GM18907 (cell line): Measurements from ENCODE around the gene DPF3.
"Not testable (repeated sequence)": the region's sequence is repeated elsewhere in the genome, so short reads cannot be mapped to it uniquely, and the experiment has no call there.

Source experiments
- ATAC-seq: cut with Tn5 transposase; IDR thresholded peaks from one replicate; pipeline ENCODE4 v1.9.1; 2021; ENCODE audit warnings: mild to moderate bottlenecking, moderate library complexity; ENCODE audit not compliant: unreplicated experiment

Gene DPF3

DNA sequence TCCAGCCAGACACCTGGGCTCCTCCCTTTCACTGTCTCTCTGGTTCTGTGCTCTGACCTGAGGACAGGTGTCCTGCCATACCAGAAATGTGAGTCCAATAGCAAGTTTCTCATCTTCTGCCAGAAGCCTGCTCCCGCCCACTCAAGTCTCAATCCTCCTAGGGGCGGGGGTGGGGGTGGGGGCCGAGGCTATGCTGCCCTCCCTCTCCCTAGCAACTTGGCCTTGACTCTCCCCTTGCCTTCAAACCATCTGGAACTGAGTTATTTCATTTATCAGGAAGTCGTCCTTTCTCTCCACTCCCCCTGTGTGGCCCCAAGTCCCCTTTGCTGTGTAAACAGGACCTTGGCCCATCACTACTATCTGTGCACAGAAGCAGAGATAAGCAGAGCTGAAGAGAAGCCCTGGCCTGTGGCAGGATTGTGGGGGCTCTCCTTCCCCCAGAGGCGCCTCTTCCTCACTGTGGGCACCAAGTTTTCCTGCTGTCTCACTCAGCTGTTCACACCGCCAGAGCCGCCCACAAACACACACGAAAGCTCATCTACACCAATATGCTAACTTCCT, 117.1 kb downstream of the DPF3 start:
- no peak for ATAC-seq

DNA sequence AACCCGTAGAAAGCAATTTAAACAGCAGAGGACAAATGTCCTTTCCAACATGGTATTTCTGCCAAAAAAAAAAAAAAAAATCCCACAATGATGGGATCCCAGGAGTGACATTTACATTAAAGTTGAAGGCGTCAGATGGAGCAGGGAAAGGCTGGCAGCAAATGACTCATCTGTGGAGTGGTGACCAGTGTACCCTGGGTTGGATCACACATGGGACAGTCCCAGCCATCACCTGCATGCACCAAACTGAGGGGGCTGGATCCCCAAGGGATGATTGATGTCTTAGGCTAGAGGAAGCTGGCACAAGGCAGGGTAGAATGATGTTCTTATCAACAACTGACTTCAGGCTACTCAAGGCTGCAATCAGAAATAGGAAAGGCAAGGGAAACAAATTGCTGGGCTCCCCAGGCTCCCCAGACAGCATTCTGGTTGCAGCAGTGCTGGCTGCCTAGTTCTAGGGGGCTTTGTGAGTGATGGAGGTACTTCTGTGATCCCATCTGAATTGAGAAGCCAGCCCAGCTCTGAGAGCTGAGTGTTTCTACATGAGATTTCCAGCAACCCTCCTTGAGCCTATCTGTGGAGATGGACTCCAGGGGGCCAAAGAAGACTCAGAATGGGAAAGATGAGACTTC, 117.9 kb downstream of the DPF3 start:
- ATAC-seq = no peak

DNA sequence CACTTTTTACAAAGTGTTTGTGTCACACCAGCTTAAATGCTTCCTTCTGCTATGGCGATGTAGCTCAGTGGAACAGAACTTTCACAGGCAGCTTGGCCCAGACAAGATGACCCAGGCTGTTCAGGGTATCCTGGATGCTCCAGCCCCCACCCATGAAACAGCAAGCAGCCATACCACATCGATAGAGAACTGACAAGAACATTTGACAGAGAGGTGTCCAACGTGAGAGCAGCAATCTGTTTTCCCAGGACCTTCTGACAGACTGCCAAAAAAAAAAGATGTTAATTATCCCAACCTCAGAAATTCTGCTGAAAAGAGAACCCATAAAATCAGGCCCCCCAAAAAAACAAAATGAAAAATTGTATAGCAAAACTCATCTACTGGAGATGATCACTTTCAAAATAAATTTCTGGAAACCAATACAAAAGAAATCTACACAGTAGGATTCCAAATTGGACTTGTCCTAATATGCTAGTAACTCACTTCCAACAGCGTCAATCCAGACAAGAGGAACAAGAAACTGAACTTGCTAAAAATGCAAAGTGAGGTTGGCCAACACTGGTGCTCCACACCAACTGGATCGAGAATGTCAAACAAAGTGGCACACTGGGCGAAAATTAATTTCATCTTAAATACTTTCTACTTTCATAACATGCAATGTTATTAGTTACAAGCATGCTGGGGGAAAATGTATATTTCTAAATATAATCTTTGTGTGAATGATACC, 118.8 kb downstream of the DPF3 start:
- ATAC-seq = no peak

DNA sequence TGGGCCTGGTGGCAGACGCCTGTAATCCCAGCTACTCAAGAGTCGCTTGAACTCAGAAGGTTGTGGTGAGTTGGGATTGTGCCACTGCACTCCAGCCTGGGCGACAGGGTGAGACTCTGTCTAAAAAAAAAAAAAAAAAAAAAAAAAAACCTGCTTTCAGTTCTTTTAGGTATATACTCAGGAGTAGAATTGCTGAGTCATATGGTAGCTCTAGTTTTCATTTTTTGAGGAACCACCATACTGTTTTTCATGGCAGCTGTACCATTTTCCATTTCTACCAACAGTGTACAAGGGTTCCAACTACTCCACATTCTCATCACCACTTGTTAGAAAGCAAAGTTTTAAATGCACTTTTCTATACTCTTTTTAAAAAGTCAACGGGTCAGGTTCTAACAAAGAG, 119.8 kb downstream of the DPF3 start:
- ATAC-seq = no peak

DNA sequence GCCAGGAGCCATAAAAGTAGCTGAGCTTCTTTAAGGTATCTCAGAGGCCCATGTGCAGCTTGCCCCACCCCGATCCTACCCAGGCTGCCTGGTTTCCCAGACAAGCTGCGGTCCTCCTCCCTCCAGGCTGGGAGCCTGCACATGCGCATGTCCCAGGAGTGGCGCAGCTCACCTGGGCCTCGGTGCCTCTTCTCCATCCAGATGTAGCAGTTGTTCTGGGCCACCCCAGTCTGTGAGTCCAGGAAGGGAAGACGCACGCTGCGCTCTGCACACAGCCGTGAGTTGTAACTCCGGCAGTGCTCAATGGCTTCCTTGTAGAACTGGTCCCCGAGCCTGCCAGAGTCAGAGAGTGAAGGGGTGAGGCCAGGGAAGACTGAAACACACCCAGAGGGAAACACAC, 122.3 kb downstream of the DPF3 start:
- no peak for ATAC-seq

DNA sequence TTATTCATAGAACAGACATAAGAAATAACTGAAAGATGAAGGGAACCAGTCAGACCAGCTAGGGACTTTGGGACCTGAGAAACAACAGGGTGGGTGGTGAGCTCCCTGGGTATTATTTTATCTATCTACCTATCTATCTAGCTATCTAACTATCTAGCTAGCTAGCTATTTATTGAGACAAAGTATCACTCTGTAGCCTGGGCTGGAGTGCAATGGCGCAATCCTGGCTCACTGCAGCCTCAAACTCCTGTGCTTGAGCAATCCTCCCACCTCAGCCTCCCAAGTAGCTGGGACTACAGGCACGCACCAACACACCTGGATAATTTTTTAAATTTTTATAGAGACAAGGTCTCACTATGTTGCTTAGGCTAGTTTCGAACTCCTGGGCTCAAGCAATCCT, 127.6 kb downstream of the DPF3 start:
- no peak for ATAC-seq

DNA sequence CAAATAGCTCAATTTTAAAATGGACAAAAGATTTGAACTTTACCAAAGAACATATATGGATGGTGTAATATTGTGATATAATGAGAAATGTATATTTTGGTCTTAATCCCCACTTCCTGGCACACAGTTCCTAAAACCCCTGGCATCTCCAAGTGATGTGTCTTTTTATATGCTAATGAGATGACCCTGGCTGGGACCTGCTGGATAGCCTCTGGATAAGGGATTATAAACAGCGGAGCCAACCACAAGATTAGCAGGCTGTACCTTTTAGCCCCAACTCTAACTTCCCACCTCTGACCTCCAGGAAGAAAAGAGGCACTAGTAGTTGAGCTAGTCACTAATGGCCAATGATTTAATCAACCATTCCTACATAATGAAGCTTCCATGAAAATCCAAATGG, 130.0 kb downstream of the DPF3 start:
- no peak for ATAC-seq

DNA sequence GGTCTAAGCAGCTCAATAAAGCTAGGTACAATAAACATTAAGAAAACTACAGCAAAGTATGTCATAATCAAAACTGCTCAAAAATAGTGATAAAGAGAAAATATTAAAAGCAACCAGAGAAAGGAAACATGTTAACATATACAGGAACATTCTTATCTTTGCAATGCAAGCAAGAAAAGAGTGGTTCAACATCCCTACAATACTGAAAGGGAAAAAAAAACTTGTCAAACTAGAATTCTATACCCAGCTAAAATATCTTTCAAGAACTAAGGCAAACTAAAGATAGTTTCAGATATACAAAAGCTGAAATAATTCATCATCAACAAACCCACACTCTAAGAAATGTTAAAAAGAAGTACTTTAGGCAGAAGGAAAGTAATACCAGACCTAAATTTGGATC, 134.2 kb downstream of the DPF3 start:
- ATAC-seq = no peak

DNA sequence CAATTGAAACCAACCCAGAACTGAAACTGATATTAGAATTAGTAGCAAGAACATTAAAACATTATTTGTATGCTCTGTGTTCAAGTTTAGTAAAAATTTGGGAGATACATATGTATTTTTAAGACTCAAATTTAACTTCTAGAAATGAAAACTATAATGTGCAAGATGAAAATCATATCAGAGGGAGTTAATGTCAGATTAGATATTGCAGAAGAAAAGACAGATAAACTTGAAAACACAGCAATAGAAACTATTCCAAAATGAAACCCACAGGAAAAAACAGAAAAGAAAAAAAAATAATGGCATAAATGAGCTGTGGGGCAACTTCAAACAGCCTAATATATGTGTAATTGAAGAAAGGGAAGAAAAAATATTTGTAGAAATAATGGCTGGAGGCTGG, 134.9 kb downstream of the DPF3 start:
- no peak for ATAC-seq

DNA sequence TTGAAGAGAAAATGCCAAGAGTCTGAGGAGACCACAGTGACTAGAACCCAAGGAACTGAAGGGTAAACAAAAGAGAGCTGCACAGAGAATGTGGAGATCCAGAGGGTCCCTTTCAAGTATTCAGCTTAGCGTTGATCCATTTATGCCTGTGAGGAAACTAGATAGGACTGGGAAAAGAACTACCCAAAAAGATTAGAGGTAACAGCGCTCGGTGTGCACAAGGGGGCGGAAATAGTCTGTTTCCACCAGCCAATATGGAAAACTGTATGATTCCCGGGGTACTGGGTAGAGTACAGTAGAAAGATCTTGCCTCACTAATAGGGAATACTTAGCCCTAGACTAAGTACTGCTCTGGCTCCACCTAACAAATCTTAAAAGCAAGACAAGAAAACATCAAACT, 135.5 kb downstream of the DPF3 start:
- ATAC-seq = no peak

DNA sequence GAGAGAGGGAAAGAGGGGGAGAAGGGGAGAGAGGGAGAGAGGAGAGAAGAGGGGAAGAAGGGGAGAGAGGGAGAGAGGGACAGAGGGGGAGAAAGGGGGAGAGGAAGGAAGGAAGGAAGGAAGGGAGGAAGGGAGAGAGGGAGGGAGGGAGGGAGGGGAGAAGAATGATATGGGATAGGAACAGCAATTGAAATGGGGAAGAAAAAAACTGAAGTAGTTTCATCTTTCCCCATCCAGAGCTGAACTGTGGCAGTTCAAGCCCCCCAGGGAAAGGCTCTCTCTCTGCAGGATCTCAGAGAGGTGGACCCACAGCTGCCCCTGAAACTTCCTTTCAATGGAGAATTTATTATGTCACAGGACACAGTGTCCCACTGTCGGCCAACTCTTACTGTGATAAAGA, 136.9 kb downstream of the DPF3 start:
- no peak for ATAC-seq

DNA sequence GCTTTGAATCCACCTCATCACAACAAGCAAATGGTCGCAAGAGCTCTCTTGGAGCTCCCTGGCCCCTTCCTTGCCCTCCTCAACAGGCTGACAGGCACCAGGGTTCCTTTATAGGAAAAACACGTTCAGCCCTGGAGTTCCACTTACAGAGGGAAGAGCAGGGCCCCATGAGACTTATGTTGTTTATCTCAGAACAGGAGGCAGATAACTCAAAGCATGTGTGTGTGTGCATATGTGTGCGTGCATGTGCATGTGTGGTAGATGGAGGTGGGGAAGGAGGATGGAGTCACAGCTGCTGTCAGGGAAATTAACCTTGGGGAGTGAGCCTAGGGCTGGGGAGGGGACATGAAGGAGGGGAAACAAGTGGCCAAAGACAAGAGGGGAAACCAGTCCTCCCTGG, 138.1 kb downstream of the DPF3 start:
- no peak for ATAC-seq

DNA sequence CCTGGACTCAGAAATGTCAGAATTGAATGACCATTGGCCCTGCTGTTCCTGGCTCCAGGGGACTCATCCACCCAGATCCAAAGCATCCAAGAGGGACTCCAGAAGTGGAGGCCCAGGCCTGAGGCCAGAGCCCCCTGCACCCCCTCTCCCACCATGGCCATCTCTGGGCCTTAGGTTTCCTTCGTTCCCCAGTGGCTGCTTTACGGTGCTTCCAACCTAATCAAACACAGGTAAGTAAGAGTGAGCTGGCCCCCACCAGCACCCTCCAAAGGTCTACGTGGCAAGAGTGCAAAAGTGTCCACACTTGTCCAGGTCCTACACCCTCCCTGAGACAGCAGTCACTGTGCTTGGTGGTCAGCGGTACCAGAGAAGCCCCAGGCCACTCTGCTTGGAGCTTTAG, 139.0 kb downstream of the DPF3 start:
- ATAC-seq = no peak

DNA sequence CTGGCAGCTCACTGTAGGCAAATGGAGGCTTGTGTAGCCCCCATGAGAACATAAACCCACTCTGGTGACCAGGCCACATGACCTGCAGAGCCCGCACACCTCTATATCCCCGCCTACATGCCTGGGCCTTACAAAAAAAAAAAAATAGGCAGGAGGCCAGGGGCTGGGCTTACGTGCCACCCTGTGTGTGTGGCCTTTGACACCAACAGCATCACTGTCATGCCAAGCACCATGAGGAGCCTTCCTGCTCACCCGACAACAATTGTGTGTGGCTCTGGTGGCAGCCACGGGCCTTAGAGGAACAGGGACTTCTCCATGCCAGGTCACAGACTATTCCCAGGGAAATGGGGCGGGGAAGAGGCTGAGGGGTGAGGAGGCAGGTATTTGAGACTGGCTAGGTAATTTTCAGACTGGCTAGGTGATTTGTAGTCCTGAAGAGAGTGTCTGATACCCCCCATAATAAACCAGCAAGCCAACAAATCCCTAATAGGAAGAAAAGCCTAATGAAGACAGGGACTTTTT, 140.0 kb downstream of the DPF3 start:
- no peak for ATAC-seq

DNA sequence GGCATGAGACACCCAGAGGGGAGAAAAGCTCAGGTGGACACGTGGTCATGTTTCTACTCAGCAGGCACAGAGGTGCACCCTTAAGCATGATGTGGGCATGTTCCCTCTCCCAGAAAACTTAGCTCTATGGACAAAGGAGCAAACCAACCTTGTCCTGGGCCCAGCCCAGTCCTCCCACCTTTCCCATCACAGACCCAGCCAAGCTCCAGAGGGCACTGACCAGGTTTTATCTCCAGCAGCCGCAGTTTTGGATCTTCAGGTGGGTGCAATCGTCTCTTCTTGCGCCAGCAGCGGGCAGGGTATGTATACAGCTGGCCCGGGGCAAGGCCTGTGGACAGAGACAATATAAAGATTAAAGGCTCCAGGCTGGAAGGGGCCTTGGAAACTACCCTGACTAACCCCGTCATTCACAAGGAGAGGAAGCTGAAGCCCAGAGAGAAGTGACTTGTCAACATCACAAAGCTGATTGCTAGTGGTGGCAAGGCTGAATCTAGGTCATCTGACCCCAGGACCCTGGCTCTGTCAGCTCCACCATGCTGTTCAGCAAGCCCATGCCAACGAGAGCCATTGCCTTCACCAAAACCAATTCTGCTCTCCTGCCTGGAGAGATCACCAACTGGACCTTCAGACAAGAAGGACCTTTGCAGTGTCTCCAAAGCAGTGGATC, 140.7 kb downstream of the DPF3 start:
- ATAC-seq = no peak

DNA sequence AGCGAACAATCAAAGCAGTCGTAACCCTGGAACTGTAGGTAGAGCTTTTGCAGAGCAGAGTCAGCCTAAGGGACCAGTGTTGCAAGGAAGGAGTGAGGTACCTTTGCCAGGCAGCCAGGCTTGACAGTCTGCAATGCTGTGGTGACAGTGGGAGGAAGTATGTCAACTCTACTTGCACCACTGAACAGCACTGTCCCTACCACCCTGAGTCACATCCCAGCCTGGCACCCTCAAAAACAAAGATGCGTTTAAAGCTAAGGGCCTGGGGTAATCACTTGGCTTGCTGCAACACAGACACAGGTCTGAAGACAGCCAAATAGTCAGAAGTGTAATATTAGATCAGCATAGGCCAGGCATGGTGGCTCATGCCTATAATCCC, 141.9 kb downstream of the DPF3 start:
- no peak for ATAC-seq

DNA sequence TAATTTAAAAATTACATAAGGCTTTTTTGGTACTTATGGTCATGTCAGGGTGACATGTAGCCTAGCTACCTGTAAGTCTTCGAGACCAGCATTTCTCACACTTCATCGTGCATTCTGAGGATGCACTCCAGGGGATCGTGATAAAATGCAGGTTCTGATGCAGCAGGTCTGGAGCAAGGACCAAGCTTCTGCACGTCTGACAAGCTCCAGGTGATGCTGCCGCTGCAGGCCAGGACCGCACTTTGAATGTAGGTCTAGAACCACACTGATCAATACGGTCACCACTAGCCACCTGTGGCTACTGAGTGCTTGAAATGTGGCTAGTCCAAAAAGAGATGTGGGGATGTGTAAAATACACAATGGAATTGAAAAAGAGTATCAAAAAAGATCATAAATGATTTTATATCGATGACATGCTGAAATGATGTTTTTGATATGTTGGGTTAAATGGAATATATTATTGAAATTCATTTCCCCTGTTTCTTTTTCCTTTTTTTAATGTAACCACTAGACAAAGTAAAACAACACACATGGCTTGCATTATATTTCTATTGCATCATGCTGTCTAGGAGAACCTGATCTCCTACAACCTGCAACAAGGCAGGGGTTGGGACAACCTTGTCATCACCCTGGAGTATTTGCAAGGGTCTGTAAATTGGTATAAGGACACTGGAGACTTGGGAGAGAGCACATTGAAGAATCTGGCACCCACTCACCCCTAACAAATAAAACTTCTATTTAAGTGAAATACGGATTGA, 142.4 kb downstream of the DPF3 start:
- ATAC-seq = no peak

DNA sequence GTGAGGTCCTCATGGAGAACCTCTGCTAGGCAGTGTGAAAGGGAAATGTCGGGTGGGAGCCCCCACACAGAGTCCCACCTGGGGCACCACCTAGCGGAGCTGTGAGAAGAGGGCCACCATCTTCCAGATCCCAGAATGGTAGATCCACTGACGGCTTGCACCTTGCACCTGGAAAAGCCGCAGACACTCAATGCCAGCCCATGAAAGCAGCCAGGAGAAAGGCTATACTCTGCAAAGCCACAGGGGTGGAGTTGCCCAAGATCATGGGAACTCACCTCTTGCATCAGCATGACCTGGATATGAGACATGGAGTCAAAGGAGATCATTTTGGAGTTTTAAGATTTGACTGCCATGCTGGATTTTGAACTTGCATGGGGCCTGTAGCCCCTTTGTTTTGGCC, 145.0 kb downstream of the DPF3 start:
- ATAC-seq = not testable (repeated sequence)

DNA sequence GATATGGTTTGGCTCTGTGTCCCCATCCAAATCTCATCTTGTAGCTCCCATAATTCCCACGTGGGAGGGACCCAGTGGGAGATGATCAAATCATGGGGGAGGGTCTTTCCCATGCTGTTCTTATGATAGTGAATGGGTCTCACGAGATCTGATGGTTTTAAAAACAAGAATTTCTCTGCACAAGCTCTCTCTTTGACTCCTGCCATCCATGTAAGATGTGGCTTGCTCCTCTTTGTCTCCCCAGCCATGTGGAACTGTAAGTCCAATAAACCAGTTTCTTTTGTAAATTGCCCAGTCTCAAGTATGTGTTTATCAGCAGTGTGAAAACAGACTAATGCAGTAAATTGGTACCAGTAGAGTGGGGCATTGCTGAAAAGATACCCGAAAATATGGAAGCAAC, 146.2 kb downstream of the DPF3 start:
- ATAC-seq = no peak

DNA sequence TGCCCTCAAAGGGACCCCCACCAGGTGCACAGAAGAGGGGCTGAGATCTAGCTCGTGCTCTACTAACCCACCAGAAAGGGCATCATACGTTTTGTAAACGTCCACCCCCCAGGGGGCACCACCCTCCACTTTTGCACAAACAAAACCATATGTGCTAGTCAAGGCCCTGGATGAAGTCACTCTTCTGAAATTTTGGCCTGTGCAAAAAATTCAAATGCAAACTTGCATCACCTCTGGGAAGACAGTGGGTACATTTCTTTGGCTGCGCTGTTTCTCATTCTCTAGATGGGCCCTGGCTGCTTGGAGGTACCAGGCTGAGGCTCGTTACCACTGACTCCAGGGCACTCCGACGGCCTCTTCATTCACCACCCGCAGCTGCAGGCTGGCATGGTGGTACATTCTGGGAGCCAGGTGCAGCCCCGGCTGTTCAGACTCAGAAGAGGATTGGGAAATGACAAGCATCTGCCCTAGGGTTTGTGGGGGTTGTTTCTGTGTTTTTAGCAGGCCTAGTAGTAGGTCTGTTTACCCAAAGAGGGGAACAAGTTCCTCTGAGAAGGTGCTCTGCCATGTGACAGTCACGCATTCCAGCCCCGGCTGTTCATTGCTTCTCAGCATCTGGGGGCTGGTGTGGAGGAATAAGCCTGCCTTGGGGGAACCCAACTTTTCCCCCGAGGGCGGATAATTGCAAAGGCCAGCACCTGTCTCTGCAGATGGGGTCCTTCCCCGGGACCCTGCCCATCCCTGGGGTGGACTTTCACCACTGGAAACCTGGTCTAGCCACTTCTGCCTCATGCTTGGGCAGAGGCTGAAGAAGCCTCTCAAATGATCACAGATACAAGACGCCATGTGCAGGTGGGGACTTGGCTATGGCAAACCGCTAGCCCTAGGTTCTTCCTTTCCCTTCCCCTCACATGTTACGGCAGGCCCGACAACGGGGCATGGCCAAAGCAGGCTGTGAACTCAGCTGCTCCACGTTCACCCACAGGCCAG, 147.6 kb downstream of the DPF3 start:
- no peak for ATAC-seq
